ENCODE data around the gene RAB33B. TPM values are rescaled to one million over a fixed set of nuclear protein-coding genes. Genes with fewer than 3 reads are reported as not detected.
A peak's percentile ranks its signal among the peaks of the same experiment; 100 is the strongest.

The RAB33B gene
- total and polyA plus RNA-seq, 2 of the 8 experiments (the other 6 are each of a cell fraction or from before 2014, with no cell fraction given), result 4.2 to 8.7 TPM

DNA sequence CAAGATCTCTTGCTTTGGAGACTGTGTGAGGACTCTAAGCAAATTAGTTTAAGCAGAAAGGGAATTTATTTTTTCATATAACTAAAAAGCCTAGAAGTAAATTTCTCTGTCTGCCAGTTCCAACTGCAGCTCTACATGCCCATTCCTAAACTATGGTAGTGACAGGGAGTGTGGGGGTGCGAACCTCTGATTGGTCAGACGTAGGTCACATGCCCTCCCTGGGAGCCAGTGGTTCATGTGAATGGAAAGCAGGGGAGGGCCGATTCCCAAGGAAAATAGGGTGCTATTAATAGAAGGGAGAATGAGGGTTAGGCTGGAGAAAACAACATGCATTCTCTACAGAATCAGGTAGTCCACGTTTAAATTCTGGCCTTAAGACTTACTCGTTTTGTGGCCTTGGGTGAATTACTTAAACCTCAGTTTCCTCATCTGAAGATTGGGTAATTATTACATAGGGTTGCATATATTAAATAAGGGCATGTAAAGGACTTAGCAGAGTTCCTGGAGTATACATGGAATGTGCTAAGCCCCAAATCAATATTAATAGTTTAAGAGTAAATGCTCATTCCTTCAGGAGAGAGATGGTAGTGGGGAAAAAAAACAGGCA lies 7.2 kb downstream of the RAB33B start:
- no peak overlapping the region for H2BK5ac ChIP-seq (ENCODE audit: low read depth, low read length)
- H3K27ac ChIP-seq (ENCODE audit: low read depth, low read length), result 0 out of 2 replicates have a peak overlapping the region, but pooled peaks have one; percentile 32
- H3K9me3 ChIP-seq (ENCODE audit: insufficient read depth in 2 of 2, low read depth in 1 of 2, low read length in 1 of 2), result no peaks in the 10 kb centered on the region
- TF ChIP-seq, protein P1, sequence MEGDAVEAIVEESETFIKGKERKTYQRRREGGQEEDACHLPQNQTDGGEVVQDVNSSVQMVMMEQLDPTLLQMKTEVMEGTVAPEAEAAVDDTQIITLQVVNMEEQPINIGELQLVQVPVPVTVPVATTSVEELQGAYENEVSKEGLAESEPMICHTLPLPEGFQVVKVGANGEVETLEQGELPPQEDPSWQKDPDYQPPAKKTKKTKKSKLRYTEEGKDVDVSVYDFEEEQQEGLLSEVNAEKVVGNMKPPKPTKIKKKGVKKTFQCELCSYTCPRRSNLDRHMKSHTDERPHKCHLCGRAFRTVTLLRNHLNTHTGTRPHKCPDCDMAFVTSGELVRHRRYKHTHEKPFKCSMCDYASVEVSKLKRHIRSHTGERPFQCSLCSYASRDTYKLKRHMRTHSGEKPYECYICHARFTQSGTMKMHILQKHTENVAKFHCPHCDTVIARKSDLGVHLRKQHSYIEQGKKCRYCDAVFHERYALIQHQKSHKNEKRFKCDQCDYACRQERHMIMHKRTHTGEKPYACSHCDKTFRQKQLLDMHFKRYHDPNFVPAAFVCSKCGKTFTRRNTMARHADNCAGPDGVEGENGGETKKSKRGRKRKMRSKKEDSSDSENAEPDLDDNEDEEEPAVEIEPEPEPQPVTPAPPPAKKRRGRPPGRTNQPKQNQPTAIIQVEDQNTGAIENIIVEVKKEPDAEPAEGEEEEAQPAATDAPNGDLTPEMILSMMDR (IDR thresholded peaks at IDR 0.05; ENCODE audit: control extremely low read depth in 1 of 3, insufficient read depth in 1 of 3, low read depth in 1 of 3, low read length in 3 of 3), result no peak
- TF ChIP-seq, protein P2, sequence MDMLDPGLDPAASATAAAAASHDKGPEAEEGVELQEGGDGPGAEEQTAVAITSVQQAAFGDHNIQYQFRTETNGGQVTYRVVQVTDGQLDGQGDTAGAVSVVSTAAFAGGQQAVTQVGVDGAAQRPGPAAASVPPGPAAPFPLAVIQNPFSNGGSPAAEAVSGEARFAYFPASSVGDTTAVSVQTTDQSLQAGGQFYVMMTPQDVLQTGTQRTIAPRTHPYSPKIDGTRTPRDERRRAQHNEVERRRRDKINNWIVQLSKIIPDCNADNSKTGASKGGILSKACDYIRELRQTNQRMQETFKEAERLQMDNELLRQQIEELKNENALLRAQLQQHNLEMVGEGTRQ (IDR thresholded peaks at IDR 0.05; ENCODE audit: low read length), result peak; percentile 91
- TF ChIP-seq, protein P3, sequence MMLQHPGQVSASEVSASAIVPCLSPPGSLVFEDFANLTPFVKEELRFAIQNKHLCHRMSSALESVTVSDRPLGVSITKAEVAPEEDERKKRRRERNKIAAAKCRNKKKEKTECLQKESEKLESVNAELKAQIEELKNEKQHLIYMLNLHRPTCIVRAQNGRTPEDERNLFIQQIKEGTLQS (IDR thresholded peaks at IDR 0.05; ENCODE audit: insufficient read depth, low read depth, low read length), result peak; percentile 83
- no peak overlapping the region for H4K5ac ChIP-seq (ENCODE audit: insufficient read length, low read depth, low read length)
- no peaks in the 10 kb centered on the region for H3K27me3 ChIP-seq (replicated peaks in 1 of 4; ENCODE audit: control insufficient read depth in 3 of 4, extremely low read depth in 1 of 4, insufficient read depth in 3 of 4, low read length in 3 of 4)
- H3K36me3 ChIP-seq (ENCODE audit: control insufficient read depth in 2 of 4, insufficient read depth in 4 of 4, low read length in 3 of 4), result no peaks in the 10 kb centered on the region
- no peak overlapping the region for H4K91ac ChIP-seq (replicated peaks; ENCODE audit: insufficient read length, low read length)
- H3K4me3 ChIP-seq (ENCODE audit: extremely low read depth in 1 of 4, insufficient read depth in 2 of 4, low read depth in 3 of 4, low read length in 4 of 4), result peak overlapping the region in 1 of 4 experiments; percentile 23; a peak in 2 of 8 replicates
- H4K8ac ChIP-seq (ENCODE audit: extremely low read depth, insufficient read depth, low read length), result no peak overlapping the region
- H3K4me1 ChIP-seq (replicated peaks in 1 of 4; ENCODE audit: control insufficient read depth in 3 of 4, insufficient read depth in 4 of 4, low read length in 3 of 4), result peaks cover 2 to 10% (median 6%) of the 10 kb centered on the region in 4 experiments; a peak in 4 of 7 replicates
- 28% methylated on average over 5 of the region's 5 CpGs; no CpG with 5 or more reads in 1 of the 2 experiments for WGBS, 2 experiments (ENCODE audit: extremely low coverage in 1 of 2, insufficient coverage in 1 of 2, insufficient read length in 1 of 2, insufficient replicate concordance in 2 of 2, low coverage in 1 of 2, low lambda C conversion rate in 2 of 2, missing lambda C conversion rate in 1 of 2)
- no peak overlapping the region for H2BK12ac ChIP-seq (ENCODE audit: low read depth, low read length)
- peak overlapping the region; percentile 34 to 46 for H3K4me2 ChIP-seq (ENCODE audit: insufficient read depth in 1 of 2, low read depth in 2 of 2, low read length in 2 of 2)
- no peak overlapping the region for H3K14ac ChIP-seq (ENCODE audit: insufficient read length)
- no peak overlapping the region for H2AK5ac ChIP-seq (ENCODE audit: low read depth, low read length)
- H2BK20ac ChIP-seq (ENCODE audit: low read length), result no peak overlapping the region
- no peak overlapping the region for H3K18ac ChIP-seq (ENCODE audit: extremely low read depth, low read length)
- H2BK120ac ChIP-seq (replicated peaks; ENCODE audit: low read depth, low read length), result no peak overlapping the region
- no peak overlapping the region for H2BK15ac ChIP-seq (ENCODE audit: low read length)
- FAIRE-seq (peak; percentile 68), DNase-seq (ENCODE audit: low read depth in 1 of 2, low spot score in 2 of 2) (peak in 1 of 2 experiments; percentile 67)
- H3K56ac ChIP-seq (replicated peaks; ENCODE audit: insufficient read length, low read depth, low read length), result no peak overlapping the region
- ChIA-PET POLR2A (ENCODE audit: partially characterized antibody) (interaction anchor here (1.0 kb wide), 1 partner anchor 8 kb away, joined by 3 read pairs; no protein-coding TSS in a partner anchor), CTCF (ENCODE audit: partially characterized antibody) (interaction anchor here (0.9 to 1.8 kb wide), 5 partner anchors 8 to 167 kb away, joined by 3 to 4 read pairs (median 4); no protein-coding TSS in a partner anchor)
- H3K23ac ChIP-seq (ENCODE audit: insufficient read length), result no peak overlapping the region
- H3K9ac ChIP-seq (replicated peaks in 1 of 4; ENCODE audit: extremely low read depth in 1 of 4, low read depth in 3 of 4, low read length in 3 of 4), result no peak overlapping the region; a peak in 2 of 7 replicates
- no peaks in the 10 kb centered on the region for H4K20me1 ChIP-seq (replicated peaks in 1 of 2; ENCODE audit: control insufficient read depth in 1 of 2, insufficient read depth in 2 of 2, low read length in 2 of 2)
- peaks cover 4% of the 10 kb centered on the region; the same call in 1 of the 2 replicates for H3K79me1 ChIP-seq (ENCODE audit: low read depth, low read length)
- peaks cover 0 to 83% of the 10 kb centered on the region in 2 experiments; a peak in 2 of 4 replicates for H3K79me2 ChIP-seq (ENCODE audit: control insufficient read depth in 1 of 2, insufficient read depth in 2 of 2, low read length in 2 of 2)
- no peaks in the 10 kb centered on the region for H3K23me2 ChIP-seq (ENCODE audit: low read depth, low read length)
- no peak overlapping the region for H2AFZ ChIP-seq (ENCODE audit: low read length)
- H3K4ac ChIP-seq (replicated peaks; ENCODE audit: insufficient read length, low read depth, low read length), result no peak overlapping the region
